Measurements from ENCODE around the gene DIAPH3.

The DIAPH3 gene

DNA sequence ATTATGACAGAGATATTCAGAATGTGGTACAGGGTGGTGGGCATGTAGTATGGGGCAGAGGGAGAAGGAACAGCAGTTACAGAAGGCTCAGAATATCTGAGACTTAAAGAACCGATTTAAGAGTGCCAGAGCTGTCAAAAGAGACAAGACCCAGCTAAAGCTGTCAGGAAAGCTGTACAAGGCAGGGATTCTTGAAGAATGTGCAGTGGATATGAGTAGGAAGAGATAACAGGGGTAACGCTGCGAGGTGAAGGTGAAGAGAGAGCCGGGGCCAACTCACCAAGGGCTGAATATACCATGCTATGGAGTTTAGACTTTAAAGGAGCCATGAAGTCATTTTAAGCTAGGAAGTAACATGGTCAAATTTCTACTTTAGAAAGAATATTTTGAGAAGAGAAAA lies 381.0 kb downstream of the DIAPH3 start:
- no peak for DNase-seq (ENCODE audit: low spot score)

DNA sequence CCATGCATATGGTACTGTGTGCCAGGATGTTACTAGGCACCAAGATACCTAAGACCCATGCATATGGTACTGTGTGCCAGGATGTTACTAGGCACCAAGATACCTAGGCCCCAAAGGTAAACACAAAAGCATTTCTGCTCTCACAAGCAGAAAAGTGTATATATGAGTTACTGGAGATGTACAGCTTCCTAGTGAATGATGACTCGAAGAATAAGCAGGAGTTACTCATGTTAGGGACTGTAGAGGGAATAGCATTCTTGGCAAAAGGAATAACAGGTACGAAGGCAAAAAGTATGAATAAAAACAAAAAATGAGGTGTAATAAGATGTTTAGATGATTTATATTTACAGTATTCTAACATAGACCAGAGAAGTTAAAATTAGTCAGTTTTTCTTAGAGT lies 383.7 kb downstream of the DIAPH3 start:
- DNase-seq (ENCODE audit: low spot score), result no peak

DNA sequence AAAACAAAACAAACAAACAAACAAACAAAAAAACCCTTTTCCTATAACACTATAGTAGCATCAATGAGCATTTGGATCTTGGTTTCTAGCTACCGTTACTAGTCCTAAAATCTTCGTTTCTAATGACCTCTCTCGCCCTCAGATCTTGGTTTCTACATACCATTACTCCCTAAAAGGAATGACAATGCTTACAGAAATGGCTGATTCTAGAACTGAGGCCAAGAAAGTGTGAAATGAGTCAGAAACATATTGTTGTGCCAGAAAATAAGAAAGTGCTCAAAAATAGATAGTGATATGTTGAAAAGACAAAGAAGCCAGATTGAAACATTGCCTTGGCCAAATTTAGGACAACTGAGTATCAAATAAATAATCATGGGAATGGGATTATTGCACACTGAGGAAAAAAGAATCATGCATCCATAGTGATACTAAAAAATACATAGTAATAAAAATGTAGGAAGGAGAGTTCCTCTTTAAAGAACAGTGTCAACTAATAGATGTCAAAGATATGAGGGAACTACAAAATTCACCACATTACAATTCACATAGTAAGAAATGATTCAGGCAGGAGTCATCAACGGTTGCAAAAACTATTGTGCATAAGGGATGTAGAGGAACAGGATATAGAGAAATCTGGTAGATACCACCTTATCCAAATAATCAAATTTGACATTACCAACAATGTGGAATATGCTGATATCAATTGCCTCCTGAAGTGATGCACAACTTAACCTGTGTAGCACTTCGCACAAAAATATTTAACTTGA lies 386.6 kb downstream of the DIAPH3 start:
- DNase-seq (ENCODE audit: low spot score), result peak; percentile 44

- peak; percentile 54 for DNase-seq (ENCODE audit: low spot score)
Measured at GRCh38 chr13:59774491-59774971, 389.2 kb downstream of the DIAPH3 start.

DNA sequence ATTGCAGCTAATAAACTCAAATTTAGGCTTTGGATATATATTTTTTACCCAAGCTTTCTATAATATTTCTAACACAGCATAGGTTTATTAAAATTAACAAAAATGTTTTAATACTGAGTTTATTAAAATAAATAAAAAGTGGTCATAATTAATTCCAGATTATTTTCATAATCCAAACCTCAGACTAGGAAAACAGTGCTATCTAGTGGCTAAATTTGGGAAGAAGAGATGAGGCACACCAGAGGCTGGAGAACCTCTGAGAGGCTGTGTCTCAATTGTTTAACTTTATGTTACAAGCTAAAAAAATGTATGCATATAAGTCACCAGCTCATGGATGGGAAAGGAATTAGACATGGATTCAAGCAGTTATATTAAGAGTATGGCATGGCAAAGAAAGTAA lies 392.5 kb downstream of the DIAPH3 start:
- DNase-seq (ENCODE audit: low spot score), result peak; percentile 17

- no peak for DNase-seq (ENCODE audit: low spot score)
Measured at GRCh38 chr13:59770451-59770850, 393.3 kb downstream of the DIAPH3 start.

- no peak for DNase-seq (ENCODE audit: low spot score)
Measured at GRCh38 chr13:59766236-59766635, 397.5 kb downstream of the DIAPH3 start.

- DNase-seq (ENCODE audit: low spot score), result no peak
Measured at GRCh38 chr13:59755632-59756290, 408.0 kb downstream of the DIAPH3 start.

- no peak for DNase-seq (ENCODE audit: low spot score)
Measured at GRCh38 chr13:59754411-59754810, 409.3 kb downstream of the DIAPH3 start.

DNA sequence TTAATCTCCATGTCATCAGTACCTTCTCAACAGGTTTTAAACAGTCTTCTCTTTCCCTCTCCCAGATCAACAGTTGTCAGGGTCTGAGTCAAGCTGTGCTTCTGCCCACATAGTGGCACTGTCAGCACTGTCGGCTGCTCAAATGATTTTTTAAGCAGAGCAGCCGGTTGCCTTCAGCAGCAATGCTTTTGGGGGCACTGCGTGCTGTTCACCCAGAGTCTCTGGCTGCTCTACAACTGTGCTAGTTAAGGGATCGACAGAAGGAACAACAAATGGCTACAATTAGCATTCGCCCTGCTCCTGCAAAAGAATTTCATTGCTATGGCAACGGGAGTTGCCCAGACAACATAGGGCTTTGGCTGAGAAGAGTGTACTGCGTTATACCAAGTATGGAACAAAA lies 412.9 kb downstream of the DIAPH3 start:
- peak; percentile 49 for DNase-seq (ENCODE audit: low spot score)

DNA sequence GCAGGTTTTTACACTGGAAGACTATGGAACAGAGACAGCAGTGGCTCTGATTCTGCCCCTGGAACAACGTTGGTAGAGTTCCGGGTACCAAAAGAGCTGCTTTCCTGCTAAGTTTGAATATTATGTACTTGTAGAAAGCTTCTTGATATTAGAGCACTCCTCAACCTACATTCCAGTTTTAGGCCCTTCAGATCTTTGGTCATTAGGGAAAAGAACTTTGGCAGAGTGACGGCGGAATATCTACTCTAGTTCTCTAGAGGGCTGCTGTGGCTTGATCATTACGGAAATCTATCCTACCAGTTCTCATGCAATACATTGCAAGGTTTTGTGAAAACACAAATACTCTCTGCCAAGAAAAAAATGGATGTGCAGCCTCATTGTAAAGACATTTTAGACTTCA lies 415.7 kb downstream of the DIAPH3 start:
- DNase-seq (ENCODE audit: low spot score), result no peak

DNA sequence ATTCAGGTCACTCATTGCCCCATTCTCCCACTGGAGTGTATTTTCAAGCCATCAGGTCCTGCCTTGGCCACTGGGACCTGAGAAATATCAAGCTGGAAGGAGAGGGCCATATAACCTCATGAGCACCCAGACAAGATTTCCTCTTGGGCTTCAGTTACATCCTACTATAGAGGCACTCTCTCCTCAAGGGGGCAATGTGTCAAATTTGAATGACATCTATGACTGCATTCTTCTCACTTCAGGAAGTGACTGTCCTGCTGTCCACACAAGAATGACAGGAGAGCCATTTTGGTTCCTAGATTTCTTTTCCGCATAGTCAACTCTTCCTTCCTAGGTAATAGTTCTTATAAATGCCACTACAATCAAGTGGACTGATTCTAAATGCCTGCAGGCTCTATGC lies 416.2 kb downstream of the DIAPH3 start:
- DNase-seq (ENCODE audit: low spot score), result no peak

GRCh38 chr13:59746291-59746962 lies 417.3 kb downstream of the DIAPH3 start:
- peak; percentile 12 for DNase-seq (ENCODE audit: low spot score)

GRCh38 chr13:59745392-59745788 lies 418.3 kb downstream of the DIAPH3 start:
- no peak for DNase-seq (ENCODE audit: low spot score)

- no peak for DNase-seq (ENCODE audit: low spot score)
Measured at GRCh38 chr13:59744747-59745391, 418.9 kb downstream of the DIAPH3 start.

DNA sequence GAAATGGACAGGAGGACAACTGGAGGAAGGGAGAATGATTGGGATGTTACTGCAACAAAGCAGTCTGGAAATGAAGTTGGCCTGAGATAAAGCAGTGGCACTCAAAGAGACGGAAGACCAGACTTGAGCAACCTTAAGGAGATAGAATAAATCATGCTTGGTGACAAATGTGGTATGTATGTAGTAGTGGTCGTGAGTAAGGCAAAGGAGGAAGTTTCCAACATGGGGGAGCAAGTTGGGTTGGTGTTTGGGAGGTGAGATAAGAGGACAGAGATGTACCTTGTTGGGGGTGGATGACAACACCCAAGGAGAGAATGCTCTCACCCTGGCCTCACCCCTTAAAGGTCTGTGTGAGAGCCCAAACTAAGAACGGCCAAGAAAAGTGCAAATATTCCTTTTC lies 420.5 kb downstream of the DIAPH3 start:
- no peak for DNase-seq (ENCODE audit: low spot score)

DNA sequence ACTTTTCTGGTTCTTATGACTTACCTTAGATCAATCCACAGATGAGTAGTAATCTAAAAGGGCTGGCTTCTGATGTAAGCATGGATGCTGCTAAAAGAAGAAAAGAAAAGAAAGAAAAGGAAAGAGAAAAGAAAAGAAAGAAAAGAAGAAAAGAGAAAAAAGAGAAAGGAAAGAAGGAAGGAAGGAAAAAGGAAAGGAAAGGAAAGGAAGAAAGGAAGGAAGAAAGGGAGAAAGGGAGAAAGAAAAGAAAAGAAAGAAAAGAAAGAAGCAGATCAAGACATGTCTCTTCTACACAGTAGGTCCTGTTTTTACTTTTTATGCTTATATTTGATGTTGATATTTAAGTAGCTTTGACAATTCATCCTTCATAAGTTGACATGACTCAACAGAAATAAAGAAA lies 421.3 kb downstream of the DIAPH3 start:
- DNase-seq (ENCODE audit: low spot score), result no peak

DNA sequence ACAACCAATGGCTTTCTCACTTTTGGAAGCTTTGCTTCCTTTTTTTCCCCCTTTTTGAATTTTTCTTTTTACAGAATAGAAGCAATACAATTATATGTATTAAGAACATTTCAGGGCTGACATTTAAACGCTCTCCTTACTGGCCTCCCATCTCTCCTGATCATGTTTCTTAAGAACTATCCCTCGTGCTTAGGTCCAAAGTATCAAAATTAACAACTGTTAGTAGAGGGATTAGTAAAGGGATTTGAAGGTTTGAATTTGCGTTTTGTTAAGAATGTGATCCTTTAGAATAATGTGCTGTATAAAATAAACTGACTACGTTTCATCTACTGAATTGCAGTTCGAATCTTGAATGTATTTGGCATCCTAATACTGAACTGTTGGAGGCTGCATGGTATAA lies 424.8 kb downstream of the DIAPH3 start:
- no peak for DNase-seq (ENCODE audit: low spot score)

- no peak for DNase-seq (ENCODE audit: low spot score)
Measured at GRCh38 chr13:59734393-59734792, 429.3 kb downstream of the DIAPH3 start.

GRCh38 chr13:59733744-59734143 lies 430.0 kb downstream of the DIAPH3 start:
- DNase-seq (ENCODE audit: low spot score), result no peak

DNA sequence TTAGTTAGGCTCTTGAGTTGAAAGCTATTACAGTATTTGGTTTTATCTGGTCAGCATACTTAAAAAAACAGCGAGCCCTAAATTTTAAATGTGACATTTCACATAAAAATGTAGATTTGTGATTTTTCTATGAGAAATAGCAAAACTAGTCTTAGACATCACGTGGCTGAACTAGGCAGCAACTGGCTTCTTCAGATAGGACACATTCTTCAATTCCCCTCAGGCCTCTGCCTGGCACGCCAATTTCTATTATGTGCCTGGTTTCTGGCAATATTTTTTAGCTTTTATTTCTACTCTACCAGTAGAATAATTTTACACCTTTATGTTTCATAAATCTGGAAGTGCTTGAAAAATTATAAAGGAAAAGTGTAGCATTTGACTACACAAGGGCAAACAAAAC lies 433.7 kb downstream of the DIAPH3 start:
- DNase-seq (ENCODE audit: low spot score), result no peak

- DNase-seq (ENCODE audit: low spot score), result no peak
Measured at GRCh38 chr13:59728896-59729545, 434.7 kb downstream of the DIAPH3 start.
